ENCODE data around the gene MAST1.
"Not testable (repeated sequence)": the region's sequence is repeated elsewhere in the genome, so short reads cannot be mapped to it uniquely, and the experiment has no call there.

The MAST1 gene

DNA sequence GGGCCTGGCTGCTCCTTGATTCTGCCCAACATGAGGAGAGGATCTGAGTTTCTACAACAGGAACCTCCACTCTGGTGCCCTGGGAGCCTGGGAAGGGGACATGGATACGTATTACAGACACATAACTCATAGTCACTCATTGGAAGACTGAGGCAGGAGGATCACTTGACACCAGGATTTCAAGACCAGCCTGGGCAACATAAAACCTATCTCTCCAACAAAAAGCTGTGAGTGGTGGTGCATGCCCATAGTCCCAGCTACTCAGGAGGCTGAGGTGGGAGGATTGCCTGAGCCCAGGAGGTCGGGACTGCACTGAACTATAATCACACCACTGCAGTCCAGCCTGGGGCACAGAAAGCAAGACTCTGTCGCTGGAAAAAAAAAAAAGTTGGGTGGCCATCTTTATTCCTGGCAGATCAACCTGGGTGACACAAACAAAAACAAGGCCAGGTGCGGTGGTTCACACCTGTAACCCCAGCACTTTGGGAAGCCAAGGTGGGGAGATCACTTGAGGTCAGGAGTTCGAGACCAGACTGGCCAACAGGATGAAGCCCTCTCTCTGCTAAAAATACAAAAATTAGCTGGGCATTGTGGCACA, 49.8 kb downstream of the MAST1 start:
- H3K9ac ChIP-seq (ENCODE audit: insufficient read length), result no peak overlapping the region
- no peak overlapping the region for H3K27ac ChIP-seq
- TF ChIP-seq FOXP2 (optimal IDR thresholded peaks at IDR 0.05; ENCODE audit: control extremely low read depth, extremely low read length, insufficient read depth) (no peak), POLR2AphosphoS5 (IDR thresholded peaks at IDR 0.05; ENCODE audit: borderline replicate concordance, low read depth, low read length) (no peak), EZH2 (IDR thresholded peaks at IDR 0.05) (no peak)
- no peak for DNase-seq (ENCODE audit: low read depth, low spot score)
- H3K36me3 ChIP-seq (ENCODE audit: insufficient read depth, low read length), result no peaks in the 10 kb centered on the region
- H3K9me3 ChIP-seq (ENCODE audit: low read depth, low read length), result no peaks in the 10 kb centered on the region; the same call in 1 of the 2 replicates
- H3K4me3 ChIP-seq, result no peak overlapping the region

DNA sequence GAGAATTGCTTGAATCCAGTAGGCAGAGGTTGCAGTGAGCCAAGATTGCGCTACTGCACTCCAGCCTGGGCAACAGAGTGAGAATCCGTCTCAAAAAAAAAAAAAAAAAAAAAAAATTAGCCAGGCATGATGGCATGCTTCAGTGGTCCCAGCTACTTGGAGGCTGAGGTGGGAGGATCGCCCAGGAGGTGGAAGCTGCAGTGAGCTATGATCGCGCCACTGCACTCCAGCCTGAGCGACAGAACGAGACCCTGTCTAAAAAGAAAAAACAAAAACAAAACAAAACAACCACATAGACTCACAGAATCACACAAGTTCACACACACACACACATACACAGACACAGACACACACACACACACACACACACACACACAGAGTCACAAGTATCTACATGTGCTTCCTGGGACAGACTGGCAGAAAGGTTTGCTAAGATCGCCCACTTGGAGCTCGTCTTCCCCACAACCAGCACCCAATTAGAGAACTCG, 52.0 kb downstream of the MAST1 start:
- not testable (repeated sequence) for DNase-seq (ENCODE audit: low read depth, low spot score); H3K9me3 ChIP-seq (ENCODE audit: low read depth, low read length); H3K36me3 ChIP-seq (ENCODE audit: insufficient read depth, low read length)
- Histone ChIP-seq H3K9ac (ENCODE audit: insufficient read length) (peak overlapping the region; percentile 66), H3K4me3 (peak overlapping the region; percentile 98), H3K27ac (peak overlapping the region; percentile 40; the same call in 1 of the 2 replicates)
- TF ChIP-seq POLR2AphosphoS5 (IDR thresholded peaks at IDR 0.05; ENCODE audit: borderline replicate concordance, low read depth, low read length), result 0 out of 2 replicates have a peak, but pooled peaks have one; percentile 4

DNA sequence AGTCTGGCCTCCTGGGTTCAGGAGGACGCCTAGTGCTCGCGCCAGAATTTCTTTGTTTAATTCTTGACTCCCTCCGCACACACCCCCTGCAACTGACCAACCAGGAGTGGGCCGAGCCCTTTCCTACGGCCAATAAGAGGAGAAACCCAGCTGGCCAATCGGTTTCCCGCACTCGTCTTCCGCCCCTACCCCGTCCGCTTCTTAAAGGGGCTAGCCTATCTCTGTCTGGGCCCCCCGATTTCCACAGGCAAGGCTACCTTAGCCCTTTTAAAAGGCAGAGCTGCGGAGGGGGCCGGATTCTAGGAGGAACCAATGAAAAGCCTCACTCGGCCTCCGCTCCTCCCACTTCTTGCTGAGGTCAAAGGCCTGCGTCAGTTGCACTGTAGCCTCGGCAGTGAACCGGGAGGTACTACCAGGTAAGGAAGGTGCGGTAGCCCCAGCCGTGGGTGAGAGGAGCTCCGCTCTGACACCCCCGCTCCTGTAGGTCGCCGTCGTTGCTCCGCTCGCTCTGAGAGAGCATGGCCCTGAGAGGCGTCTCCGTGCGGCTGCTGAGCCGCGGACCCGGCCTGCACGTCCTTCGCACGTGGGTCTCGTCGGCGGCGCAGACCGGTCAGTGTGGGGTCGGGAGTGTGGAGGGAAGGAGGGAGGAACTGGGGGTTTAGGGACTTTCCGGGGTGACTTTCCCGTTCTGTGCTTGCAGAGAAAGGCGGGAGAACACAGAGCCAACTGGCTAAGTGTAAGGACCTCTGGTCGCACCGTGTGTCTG, 52.7 kb downstream of the MAST1 start, which contains the start of gene GCDH:
Gene GCDH (plus strand): TSS at position 374 of the 766 bp plus-strand sequence. CDS start 145 bp downstream, at position 519.
- Histone ChIP-seq H3K9ac (ENCODE audit: insufficient read length) (peak within 1 kb of the TSS; percentile 83), H3K4me3 (peak within 1 kb of the TSS; percentile 98), H3K27ac (peak within 1 kb of the TSS; percentile 40; the same call in 1 of the 2 replicates), H3K9me3 (ENCODE audit: low read depth, low read length) (no peaks in the 10 kb centered on the region), H3K36me3 (ENCODE audit: insufficient read depth, low read length) (no peaks in the 10 kb centered on the region)
- DNase-seq (ENCODE audit: low read depth, low spot score), result peak; percentile 97
- TF ChIP-seq POLR2AphosphoS5 (IDR thresholded peaks at IDR 0.05; ENCODE audit: borderline replicate concordance, low read depth, low read length), result peak; percentile 74
- no peak for TF ChIP-seq FOXP2 (optimal IDR thresholded peaks at IDR 0.05; ENCODE audit: control extremely low read depth, extremely low read length, insufficient read depth)

DNA sequence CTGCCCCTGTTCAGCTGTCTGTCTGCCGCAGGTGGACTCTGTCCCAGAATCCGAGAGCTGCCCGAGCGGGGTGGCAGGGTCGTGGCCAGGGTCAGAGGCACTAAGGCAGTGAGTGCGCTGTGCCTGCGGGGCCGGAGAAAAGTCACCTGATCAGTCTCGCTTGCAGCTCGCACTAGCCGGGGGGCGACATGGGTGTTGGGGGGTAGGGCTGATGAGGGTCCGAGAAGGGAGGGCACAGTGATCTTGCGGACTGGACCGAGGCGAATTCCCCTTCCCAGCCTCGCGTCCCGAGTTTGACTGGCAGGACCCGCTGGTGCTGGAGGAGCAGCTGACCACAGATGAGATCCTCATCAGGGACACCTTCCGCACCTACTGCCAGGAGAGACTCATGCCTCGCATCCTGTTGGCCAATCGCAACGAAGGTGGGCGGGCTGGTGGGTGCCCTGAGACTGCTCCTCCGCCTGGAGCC, 53.3 kb downstream of the MAST1 start:
- peak overlapping the region; percentile 83 for H3K9ac ChIP-seq (ENCODE audit: insufficient read length)
- no peak for DNase-seq (ENCODE audit: low read depth, low spot score)
- no peak overlapping the region for H3K27ac ChIP-seq
- H3K9me3 ChIP-seq (ENCODE audit: low read depth, low read length), result no peaks in the 10 kb centered on the region
- H3K4me3 ChIP-seq, result peak overlapping the region; percentile 98
- no peak for TF ChIP-seq FOXP2 (optimal IDR thresholded peaks at IDR 0.05; ENCODE audit: control extremely low read depth, extremely low read length, insufficient read depth)
- TF ChIP-seq EZH2 (IDR thresholded peaks at IDR 0.05), result no peak
- H3K36me3 ChIP-seq (ENCODE audit: insufficient read depth, low read length), result no peaks in the 10 kb centered on the region

DNA sequence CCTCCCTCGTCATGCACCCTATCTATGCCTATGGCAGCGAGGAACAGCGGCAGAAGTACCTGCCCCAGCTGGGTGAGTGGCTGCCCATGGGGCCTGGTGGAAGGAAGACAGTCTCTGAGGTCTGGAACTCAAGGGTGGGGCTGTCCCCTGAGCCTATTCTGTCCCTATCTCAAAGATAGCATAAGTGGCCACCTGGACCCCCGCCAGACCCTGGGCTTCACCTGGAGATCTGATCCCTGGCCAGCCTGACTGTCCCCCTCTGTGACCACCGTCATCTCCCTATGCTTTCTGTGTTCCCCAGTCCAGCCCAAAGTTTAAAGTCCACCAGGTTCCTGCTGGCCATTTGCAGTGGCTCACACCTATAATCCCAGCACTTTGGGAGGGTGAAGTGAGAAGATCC, 55.3 kb downstream of the MAST1 start:
- TF ChIP-seq FOXP2 (optimal IDR thresholded peaks at IDR 0.05; ENCODE audit: control extremely low read depth, extremely low read length, insufficient read depth) (no peak), EZH2 (IDR thresholded peaks at IDR 0.05) (no peak), POLR2AphosphoS5 (IDR thresholded peaks at IDR 0.05; ENCODE audit: borderline replicate concordance, low read depth, low read length) (no peak)
- H3K9me3 ChIP-seq (ENCODE audit: low read depth, low read length), result no peaks in the 10 kb centered on the region
- H3K9ac ChIP-seq (ENCODE audit: insufficient read length), result no peak overlapping the region
- H3K4me3 ChIP-seq, result no peak overlapping the region
- H3K27ac ChIP-seq, result no peak overlapping the region
- no peak for DNase-seq (ENCODE audit: low read depth, low spot score)
- no peaks in the 10 kb centered on the region for H3K36me3 ChIP-seq (ENCODE audit: insufficient read depth, low read length)

DNA sequence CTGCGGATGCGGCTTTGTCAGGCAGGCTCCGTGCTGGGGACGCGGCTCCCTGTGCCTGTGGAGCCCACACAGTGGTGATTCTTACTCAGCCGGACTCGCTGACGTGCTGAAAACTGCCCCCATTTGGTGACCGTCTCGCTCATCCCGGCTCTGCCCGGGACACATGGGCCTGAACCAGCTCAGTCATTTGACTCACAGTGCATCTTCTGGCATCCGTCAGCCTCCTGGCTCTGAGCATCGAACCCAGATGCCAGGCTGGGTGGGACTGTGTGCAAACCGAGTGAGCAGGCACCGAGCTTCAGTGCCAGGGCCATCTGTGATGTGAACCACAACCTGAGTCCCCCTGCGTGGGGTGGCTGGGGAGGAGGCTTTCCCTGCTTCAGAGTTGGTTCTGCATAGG, 58.1 kb downstream of the MAST1 start:
- no peaks in the 10 kb centered on the region for H3K36me3 ChIP-seq (ENCODE audit: insufficient read depth, low read length)

DNA sequence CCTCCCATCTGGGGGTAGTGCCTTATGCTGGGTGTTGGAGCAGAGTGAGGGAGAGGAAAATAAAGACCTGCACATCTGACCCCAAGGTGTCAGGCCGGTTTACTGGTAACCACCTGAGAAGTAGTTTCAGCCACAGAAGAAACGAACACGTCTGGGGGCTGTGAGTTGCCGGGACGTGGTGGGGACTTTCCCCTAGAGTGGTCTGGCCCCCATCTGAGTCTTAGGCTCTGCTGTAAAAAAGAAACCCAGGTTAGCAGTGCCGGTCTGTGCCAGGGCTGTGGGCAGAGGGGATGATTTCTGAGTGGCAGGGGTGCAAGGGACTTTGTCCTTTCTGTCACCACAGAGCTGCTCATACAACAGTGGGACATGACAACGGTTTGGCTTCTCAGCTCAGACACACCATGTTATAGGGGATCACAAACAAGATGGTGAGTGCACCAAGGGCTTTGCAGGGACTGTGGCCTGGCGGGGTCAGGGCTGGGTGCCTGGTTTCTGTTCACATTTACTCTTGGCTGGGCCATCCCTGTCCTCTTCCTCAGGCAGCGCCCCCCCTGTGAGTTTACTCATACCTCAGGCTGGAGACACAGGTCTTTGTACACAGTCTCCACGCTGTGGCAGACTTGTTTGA, 61.7 kb downstream of the MAST1 start:
- Histone ChIP-seq H3K9ac (ENCODE audit: insufficient read length) (no peak overlapping the region), H3K36me3 (ENCODE audit: insufficient read depth, low read length) (no peaks in the 10 kb centered on the region), H3K27ac (no peak overlapping the region), H3K4me3 (no peak overlapping the region), H3K9me3 (ENCODE audit: low read depth, low read length) (no peaks in the 10 kb centered on the region)
- DNase-seq (ENCODE audit: low read depth, low spot score), result no peak
- no peak for TF ChIP-seq FOXP2 (optimal IDR thresholded peaks at IDR 0.05; ENCODE audit: control extremely low read depth, extremely low read length, insufficient read depth)
- no peak for TF ChIP-seq EZH2 (IDR thresholded peaks at IDR 0.05)
- no peak for TF ChIP-seq POLR2AphosphoS5 (IDR thresholded peaks at IDR 0.05; ENCODE audit: borderline replicate concordance, low read depth, low read length)

More for the DNA sequence above, 58.1 kb downstream of the MAST1 start:
- TF ChIP-seq POLR2AphosphoS5 (IDR thresholded peaks at IDR 0.05; ENCODE audit: borderline replicate concordance, low read depth, low read length), result no peak
- TF ChIP-seq EZH2 (IDR thresholded peaks at IDR 0.05), result no peak
- TF ChIP-seq FOXP2 (optimal IDR thresholded peaks at IDR 0.05; ENCODE audit: control extremely low read depth, extremely low read length, insufficient read depth), result no peak
- H3K9ac ChIP-seq (ENCODE audit: insufficient read length), result no peak overlapping the region
- DNase-seq (ENCODE audit: low read depth, low spot score), result no peak
- H3K4me3 ChIP-seq, result no peak overlapping the region
- no peak overlapping the region for H3K27ac ChIP-seq
- H3K9me3 ChIP-seq (ENCODE audit: low read depth, low read length), result no peaks in the 10 kb centered on the region

DNA sequence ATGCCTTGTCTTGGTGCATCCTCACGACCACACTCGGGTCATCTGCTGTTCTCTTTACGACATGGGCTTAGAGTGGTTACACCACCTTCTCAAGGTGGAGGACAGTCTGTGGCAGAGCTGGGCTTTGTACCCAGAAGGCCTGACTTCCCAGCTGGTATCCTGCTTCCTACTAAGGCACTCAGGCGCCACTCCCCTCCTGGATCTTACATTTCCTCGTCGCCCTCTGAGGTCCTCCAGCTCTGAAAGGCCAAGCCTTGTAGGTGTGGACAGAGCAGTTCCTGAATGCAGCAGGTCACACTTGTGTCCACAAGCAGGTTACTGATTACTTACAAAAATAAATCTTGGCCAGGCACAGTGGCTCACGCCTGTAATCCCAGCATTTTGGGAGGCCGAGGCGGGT, 68.9 kb downstream of the MAST1 start:
- H3K4me3 ChIP-seq, result no peak overlapping the region
- H3K36me3 ChIP-seq (ENCODE audit: insufficient read depth, low read length), result no peaks in the 10 kb centered on the region
- DNase-seq (ENCODE audit: low read depth, low spot score), result no peak
- no peak overlapping the region for H3K9ac ChIP-seq (ENCODE audit: insufficient read length)
- no peak for TF ChIP-seq FOXP2 (optimal IDR thresholded peaks at IDR 0.05; ENCODE audit: control extremely low read depth, extremely low read length, insufficient read depth)
- TF ChIP-seq POLR2AphosphoS5 (IDR thresholded peaks at IDR 0.05; ENCODE audit: borderline replicate concordance, low read depth, low read length), result no peak
- no peak for TF ChIP-seq EZH2 (IDR thresholded peaks at IDR 0.05)
- no peak overlapping the region for H3K27ac ChIP-seq
- H3K9me3 ChIP-seq (ENCODE audit: low read depth, low read length), result no peaks in the 10 kb centered on the region
